T-helper 22 cell (primary cell): ENCODE results near the gene PKP4.

Experiments
- DNase-seq: peaks from one replicate; pipeline ENCODE4 v3.0.0-alpha.2; 2020; ENCODE audit warnings: low read depth

The PKP4 gene

GRCh38 chr2:158600155-158600802 lies 143.5 kb downstream of the PKP4 start:
- no peak for DNase-seq

- DNase-seq: no peak
These were observed 145.3 kb downstream of the PKP4 start for GRCh38 chr2:158602027-158602426.

DNA sequence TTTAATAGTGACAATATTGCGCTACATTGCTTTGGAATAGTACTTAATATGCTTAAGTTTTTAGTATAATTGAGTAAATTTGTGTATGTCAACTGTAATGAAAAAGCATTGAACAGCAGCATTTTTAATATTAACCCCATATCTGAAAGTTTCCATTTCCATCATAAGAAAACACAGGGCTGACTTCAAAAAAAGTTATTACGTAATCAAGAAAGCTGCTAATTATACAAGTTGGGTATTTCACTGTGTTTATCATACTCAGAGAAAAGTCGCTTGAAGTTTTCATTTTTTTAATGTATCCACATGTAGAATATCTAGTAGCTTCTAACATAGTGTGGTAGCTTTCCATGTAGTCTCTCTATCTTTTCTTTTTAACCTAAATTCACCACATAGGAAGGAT lies 146.5 kb downstream of the PKP4 start:
- no peak for DNase-seq

DNA sequence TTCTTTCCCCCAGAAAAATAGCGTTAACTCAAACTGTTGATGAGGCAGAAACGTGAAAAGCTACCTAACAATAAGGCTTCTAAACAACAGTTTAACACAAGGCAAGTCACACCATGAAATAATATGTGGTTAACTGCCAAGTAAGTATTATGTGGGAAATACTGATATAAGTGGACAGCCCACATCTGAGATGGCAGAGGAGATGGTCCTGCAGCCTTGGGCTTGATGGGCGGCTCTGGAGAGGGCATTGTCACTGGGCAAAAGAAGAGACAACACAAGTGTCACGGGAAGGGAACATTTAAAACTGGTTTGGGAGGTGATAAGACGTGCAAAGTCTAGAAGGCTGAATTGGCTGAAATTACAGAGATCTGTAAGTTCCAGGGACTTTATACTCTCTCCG lies 147.2 kb downstream of the PKP4 start:
- DNase-seq: no peak

DNA sequence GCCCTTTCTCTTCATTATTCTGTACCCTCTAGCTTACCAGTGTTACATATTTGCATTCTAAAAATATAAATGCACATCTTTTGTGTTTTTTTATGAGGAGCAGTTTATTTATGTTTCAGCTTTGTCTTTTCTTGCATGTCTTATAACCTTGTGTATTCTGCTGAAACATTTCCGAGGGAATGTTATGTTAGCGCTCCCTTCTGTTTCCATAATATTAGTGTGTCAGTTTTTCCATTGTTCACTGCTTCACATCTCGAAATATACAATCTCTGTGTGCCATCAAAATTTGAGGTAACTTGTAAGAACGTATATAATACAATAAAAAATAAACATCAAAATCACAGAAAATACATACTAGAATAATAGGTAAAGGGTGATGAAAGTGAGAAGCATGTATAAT lies 153.3 kb downstream of the PKP4 start:
- no peak for DNase-seq

DNA sequence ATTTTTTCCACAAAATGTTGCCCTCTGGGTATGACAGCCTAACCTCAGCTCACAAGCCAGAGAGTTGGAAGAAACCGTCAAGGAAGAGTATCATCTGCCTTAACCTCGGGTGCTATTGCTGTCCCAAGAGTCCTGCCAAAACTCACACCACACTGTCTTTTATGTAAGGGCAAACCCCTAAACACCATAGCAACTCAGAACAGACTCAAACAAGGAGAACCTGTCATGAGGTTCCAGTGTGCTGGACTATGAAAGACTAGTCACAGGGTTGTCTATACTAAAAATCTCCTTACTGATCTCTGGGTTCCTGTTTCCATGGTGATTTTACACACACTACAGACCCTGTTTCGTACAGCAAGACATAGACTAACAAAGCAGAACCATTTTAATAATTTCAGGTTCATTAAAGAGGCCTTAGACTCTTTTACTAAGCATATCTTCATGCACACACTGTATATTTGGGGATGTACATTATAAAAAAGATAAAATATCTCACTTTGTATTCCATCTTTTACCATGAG lies 159.8 kb downstream of the PKP4 start:
- DNase-seq: no peak

DNA sequence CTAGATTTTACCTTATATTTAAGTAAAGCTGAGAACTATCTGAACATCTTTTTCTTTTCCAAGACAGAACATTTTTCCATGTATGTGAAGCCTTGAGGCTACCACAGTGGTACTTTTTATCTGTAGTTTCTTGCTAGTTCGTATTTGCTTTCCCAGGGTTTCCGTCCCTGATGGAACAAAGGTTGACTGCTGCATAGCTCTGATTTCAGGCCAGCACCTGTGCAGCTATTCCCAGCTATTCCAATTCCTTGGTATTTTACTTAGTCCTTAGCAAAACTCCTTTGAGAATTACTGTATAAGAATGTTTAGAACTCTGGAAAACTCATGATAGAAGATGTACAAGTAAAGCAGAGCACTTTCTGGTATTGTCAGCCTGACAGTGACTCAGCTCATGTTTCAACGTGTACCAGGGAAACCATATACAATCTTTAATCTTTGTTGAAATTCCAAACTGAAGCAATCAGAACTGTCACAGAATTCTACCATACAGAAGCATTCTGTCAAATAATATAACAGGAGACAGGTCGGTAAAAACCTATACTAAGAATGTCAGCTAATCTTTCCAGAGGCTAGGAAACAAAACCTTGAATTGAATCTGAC lies 162.2 kb downstream of the PKP4 start:
- no peak for DNase-seq

DNA sequence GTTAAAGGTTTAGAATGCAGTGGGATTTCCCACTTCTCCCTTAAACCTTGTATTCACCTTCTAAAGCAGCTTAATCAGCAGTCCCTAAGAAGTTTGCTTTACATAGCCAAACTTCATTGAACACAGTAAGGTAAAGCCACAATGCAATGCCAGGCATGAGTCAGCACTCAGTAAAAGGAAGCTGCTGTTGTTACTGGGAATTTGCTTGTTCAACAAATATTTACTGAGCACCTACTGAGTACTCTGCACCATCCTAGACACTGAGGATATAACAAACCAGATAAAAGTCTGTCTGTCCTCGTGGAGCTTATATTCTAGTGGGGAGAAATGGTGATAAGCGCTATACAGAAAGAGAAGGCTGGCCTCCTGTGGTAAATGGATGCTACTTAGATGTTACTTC lies 162.7 kb downstream of the PKP4 start:
- no peak for DNase-seq

DNA sequence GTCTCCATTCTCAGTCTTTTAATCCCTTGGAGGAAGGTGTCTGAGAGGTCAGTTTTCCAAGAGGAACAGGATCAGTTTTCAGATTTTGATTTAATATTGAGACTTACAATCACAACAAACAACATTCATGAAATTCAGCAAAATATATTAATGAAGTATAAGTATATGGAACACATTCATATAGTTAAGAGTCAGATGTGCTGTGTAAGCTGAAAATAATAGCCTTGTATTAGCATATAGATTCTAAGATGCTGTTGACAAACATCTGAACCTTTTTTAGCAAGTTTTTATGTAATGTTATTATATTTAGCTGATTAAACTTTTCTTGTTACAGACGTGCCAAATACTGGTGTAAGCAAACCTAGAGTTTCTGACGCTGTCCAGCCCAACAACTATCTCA lies 163.9 kb downstream of the PKP4 start:
- DNase-seq: no peak

- no peak for DNase-seq
These were observed 167.4 kb downstream of the PKP4 start for GRCh38 chr2:158624071-158624667.

GRCh38 chr2:158624961-158625360 lies 168.2 kb downstream of the PKP4 start:
- no peak for DNase-seq

GRCh38 chr2:158629116-158629515 lies 172.4 kb downstream of the PKP4 start:
- DNase-seq: no peak

DNA sequence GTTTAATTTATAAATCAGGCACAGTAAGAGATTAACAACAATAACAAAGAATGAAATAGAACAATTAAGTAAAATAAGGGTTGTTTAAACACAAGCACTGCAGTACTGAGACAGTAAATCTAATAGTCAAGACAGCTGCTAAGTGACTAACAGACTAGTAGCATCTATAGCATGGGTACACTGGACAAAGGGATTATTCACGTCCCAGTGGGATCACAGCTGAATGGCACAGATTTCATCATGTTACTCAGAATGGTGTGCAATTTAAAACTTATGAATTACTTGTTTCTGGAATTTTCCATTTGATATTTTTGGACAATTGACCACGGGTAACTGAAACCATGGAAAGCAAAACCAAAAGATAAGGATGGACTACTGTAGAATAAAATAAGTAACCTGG lies 176.5 kb downstream of the PKP4 start:
- DNase-seq: no peak

GRCh38 chr2:158634627-158635026 lies 177.9 kb downstream of the PKP4 start:
- no peak for DNase-seq

GRCh38 chr2:158635961-158636601 lies 179.3 kb downstream of the PKP4 start:
- no peak for DNase-seq

GRCh38 chr2:158637357-158637756 lies 180.6 kb downstream of the PKP4 start:
- DNase-seq: no peak

GRCh38 chr2:158644139-158644538 lies 187.4 kb downstream of the PKP4 start:
- DNase-seq: no peak

- no peak for DNase-seq
These were observed 188.5 kb downstream of the PKP4 start for GRCh38 chr2:158645299-158645698.

GRCh38 chr2:158647436-158648231 lies 190.9 kb downstream of the PKP4 start:
- DNase-seq: no peak

DNA sequence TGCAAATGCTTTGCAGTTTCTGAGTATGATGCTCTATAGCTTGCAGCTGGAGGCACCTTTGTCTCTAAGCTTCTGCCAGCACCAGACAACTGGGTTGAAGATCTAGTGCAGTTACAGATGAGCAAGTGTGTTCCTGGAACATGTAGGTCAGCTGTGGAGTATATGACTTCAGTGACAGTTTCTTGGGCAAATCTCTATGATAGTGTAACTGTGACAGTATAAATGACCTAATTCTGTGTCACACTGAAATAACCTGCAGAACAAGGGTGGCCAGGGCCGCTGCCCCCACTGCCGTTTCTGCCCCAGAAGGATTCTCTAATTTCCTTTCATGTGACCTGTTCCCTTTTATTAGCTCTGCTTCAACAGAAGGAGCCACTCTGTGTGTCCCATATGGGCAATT lies 193.1 kb downstream of the PKP4 start:
- no peak for DNase-seq

DNA sequence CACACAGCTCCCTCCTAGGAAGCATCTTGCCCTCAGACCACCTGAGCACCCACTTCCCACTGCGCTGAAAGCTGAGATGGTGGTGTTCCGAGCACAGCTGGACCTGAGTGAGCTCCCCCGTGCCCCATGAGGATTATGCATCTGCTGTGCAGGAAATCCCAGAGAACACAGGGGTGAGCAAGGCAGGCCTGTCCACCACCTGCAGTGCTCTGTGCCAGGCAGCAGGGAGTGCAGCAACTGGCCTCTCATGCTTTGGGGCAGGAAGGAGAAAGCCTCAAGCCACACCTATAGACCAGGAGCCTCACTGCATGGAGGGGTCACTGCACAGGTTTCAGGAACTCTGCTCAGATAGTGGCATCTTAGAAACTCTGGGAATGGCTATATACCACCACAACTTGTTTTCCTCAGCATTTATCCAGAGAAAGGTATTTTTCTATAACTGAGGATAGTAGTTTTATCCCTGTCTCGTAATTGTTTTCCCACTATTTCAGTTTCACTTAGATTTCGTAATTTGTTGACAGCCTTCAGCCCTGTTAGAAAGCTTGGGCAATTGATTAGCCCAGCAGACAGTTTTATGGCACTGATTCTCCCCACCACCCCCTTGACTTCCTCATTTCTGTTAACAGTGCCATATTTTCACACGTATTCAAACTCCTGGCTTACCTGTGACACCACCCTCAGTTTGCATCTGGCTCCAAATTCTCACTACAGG lies 194.1 kb downstream of the PKP4 start:
- no peak for DNase-seq
